ENCODE results near the gene ARHGAP10.

ARHGAP10 gene

DNA sequence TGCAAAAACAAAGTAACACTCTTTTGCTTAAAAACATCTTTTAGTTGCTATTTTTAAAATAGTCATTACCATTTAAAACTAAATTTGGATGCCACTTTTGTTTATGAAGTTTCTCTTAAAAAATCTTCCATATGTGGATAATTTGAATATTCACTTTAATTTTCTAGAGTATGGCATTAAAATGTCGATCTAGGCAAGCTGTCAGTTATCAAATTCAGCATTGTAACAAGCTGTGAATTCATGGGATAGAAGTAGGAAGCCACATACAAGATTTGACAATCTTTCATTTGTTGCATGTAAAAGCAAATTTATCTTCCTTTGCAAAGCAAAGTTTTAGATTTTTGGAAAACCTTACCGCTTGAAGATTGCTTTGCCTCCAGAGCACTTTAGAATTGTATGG, 191.5 kb downstream of the ARHGAP10 start:
- DNase-seq, result no peak

DNA sequence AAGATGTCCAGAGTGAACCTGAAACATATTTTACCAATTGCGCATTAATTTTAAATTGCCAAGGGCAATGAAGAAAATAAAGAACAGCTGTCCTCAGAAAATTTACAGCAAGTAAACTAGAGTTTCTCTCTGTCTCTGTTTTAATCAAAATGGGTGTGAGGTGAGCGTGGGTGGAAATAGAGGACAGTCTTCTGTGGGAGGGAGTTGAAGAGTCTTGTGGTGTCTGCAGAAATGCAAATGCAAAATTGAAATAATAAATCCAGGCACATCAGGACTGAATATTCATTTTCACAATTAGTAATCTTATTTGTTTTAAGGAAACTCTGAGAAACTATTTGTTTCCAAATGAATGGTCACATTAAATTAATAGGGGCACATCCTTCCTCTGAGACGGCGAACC, 192.0 kb downstream of the ARHGAP10 start:
- no peak for DNase-seq

DNA sequence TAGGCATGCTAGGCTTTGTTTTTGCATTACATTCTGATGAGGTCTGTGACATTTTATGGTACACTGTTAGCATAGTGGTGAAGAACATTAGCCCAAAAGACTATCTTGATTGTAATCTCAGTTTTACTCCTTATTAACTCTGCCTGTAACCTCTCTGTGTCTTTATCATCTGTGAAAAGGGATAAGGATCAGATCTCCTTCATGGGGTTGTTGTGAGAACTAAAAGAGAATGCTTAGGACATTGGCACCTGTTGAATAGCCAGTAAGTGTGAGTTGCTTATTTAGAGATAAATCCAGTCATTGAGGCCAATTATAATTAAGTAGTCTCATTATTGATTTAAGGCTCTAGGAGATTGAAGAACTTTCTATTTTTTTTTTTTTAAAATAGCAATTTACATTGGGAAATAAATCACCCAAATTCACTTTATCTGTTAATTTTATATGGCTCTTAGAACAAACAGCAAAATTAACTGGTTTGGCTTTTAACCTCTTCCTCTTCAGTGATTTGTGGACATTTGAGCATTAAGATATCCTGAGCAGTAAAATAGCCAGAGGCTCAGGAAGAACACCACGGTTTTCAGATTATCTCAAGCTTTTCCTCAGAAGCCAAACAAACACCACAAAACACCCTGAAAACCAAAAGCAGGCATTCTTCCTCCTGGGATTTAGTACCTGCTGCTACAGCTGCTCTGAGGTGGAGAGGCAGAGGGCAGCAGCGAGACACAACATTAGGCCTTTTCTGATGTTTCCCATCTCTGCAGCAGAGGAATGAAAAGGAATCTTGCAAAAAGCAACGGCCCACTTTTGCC, 192.9 kb downstream of the ARHGAP10 start:
- DNase-seq, result no peak

DNA sequence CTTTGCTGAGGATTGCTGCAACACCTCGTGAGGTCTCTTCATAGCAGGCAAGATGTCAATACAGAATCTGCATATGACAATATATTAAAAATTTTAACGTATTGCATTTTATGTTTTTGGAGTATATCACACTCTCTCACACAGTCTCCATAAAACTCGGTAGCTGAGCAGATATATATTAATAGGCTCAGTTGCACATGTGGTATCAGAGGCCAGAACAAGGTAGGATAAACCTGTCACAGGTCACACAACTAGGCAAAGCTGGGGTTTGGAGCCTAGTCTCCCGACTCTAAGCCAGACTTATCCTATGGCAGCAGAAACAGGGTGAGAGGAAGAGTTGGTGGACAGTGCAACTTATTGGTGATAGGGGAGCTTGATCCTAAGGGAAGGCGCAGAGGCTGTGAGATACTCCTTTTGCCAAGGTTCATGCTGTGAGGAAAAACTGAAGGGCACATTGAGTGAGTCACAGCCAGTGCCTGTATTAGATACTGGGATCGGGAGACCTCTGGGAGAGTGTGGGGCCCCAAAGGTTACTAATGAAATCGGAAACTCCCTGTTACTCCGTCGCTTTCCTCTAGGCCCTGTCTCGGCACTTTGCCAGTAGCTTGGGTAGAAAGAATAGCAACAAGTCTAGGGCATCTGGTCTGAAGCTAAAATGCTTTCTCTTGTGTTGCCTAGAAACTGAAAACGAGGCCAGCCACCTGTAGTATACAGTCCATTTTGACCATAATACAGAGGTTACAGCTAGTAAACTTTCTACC, 195.7 kb downstream of the ARHGAP10 start:
- DNase-seq, result no peak

DNA sequence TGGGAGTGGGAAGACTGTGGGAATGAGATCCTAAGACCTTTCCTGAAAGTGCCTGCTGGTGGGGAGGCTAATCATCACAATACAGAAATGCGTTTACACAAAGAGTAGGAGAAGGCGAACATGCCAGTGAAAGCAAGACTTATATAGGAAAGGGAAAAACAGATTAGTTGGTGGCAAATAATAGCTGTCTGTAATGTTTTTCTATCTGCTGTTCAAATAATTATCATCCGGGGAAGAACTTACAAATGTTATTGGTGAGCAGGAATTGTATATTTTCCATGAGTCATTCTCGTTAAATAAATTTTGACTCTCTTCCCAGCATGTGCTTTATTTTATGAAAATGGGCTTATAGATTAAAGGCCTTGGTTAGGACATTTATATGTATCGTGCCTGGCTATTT, 196.5 kb downstream of the ARHGAP10 start:
- no peak for DNase-seq

DNA sequence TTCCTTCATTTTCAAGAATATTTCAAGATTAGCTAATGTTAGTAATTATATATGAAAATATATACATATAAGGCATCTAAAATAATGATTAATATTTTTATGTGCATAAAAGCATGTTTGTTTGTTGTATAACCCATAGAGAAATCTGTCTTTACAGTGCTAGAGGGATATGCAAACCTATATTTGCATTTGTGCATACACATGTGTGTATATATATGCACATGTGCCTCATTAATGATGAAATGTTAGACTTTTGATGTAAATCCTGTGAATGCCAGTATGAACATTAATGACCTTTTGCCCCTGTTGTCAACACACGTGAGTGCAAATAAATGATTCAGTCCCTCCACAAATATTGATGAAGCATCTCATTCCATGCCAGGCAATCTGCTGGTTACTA, 197.9 kb downstream of the ARHGAP10 start:
- DNase-seq, result no peak

DNA sequence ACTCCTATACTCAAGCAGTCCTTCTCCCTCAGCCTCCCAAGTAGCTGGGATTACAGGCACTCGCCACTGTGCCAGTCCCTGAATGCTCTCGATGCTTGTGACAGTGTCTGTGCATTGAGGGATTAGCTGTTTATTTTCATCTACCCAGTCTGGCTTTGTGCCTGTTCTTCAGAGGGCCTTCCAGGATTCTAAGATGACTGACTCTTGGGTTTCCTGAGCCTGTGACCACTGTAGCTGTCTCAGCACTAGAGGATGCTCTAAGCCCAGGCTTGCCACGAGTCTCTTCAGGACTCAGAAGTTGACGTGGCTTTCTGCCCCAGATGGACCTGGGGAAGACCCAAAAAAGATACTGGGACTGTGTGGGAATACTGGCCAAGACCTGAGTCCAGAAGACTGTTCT, 201.4 kb downstream of the ARHGAP10 start:
- no peak for DNase-seq

DNA sequence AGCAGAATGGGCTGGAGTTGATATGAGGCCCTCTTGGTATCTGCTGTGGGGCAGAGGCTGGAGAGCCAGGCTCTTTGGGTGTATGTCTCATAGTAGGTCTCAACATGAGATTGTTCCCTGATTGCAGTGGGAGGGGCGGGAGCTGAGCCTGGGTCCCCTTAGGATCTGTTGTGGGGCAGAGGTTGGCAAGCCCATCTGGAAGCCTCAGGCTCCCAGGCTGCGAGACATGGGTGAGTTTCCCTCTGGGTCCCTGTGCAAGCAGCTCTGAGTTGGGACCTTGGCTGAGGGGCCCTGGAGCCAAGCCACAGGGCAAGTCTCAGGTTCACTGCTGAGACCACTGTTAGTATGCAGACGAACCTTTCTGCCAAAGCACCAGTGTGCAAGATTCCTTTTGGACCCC, 201.9 kb downstream of the ARHGAP10 start:
- DNase-seq, result no peak

DNA sequence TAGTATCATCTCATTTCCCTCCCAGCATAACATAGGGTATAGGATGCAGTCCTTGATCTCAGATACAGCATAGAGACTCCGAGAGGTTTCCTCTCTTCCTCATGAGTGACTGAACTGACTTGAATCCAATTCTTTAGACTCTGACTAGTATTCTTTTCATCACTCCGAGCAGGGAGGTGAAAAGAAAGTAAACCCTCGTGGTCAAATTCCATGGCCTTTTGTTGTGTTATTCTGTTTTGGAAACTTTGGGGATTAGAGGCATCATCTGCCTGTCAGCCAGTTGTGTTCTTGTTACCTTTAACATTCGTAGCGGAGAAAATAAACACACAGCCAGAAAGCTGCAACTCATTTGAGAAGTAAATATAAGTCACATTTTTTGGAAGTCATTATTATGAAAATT, 206.6 kb downstream of the ARHGAP10 start:
- DNase-seq, result no peak

DNA sequence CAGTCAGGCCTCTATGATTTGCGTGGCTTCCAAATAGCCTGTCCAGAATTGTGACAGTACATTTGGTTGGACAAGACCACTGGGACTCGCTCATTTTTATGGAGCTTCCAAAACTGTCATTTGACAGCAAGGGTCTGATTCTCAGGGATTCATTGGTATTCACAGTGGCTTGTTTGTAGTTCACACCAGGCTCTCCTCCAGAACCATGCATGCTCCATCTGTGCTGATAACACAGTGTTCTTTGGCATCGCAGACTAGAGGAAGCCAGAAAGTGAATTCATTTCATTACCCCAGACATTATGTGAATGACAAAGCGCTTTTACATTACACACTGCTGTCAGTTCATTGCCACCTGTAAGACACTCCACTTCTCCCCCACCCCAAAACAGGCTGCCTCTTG, 208.3 kb downstream of the ARHGAP10 start:
- DNase-seq, result no peak

DNA sequence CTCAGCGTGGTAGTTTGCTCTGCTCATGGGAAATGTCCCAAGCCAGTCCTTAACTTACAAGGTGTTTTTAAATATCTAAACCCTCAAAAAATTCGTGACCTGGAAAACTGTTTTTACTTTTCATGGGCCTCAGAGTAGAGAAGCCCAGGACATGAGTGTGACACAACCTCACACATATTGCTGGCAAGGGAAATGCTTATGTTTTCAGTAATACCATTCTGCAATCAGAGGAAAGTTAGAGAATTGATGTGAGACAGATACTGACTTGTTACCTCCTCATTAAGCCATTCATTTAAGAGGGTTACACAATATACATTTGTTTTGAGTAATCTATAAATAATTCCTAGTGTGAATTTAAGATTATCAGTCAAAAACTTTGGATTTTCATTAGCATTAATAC, 209.5 kb downstream of the ARHGAP10 start:
- DNase-seq, result no peak

DNA sequence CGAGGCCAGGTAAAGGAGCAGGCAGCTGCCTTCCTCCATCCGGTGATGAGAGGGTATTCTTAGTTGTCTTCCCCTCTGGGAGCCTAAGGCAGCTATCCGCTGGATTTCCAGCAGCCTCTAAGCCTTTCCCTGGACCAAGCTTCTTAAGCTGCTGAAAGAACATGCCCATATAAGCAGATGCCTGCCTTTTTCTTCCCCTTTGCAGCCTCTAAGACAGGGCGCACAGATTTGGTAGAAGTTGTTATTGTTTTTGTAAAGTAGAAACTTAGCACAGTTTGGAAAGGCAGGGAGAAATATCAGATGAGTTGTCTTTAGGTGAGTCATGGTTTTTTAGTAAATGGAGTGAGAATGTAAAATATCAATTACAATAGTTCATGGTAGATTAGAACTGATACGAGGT, 210.8 kb downstream of the ARHGAP10 start:
- DNase-seq, result no peak

DNA sequence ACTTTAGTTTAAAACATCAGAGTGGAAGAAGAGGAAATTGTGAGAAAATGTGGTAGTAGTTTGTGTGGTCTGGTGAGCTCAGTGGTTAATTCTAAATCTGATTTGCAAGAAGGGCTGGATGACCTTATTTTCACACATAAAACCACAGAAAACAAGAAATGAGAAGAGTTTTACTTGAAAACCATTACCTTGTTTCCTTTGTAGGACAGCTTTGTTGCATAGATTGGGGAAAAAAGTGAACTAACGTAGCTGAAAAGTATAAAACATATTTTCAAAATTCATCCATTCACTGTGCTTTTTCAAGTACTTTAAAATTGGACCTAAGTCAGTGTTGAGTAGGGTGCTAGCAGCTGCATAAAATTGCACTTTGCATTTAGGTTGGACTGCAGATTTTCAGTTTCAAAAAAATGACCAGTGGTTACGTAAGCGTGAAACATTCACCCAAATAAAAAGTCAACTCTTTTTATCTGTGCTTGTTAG, 211.3 kb downstream of the ARHGAP10 start:
- no peak for DNase-seq

DNA sequence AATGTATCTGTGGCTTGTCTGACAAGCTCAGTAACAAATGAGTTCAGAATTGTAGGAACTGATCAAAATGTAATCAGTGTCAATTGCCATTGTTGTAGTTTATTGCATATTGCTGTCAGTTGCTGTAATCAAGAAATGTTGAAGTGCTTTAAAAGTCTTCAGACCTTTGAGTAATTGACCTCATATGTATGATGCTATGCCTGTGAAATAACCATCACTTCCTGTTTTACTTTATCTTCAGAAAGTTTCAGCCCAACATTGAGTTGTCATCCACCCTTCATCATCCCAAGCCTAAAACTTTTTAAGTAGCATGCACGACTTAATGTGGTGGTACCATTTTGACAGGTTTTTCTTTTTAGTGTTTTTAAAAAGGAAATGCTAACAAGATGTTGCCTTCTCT, 212.4 kb downstream of the ARHGAP10 start:
- DNase-seq, result no peak

DNA sequence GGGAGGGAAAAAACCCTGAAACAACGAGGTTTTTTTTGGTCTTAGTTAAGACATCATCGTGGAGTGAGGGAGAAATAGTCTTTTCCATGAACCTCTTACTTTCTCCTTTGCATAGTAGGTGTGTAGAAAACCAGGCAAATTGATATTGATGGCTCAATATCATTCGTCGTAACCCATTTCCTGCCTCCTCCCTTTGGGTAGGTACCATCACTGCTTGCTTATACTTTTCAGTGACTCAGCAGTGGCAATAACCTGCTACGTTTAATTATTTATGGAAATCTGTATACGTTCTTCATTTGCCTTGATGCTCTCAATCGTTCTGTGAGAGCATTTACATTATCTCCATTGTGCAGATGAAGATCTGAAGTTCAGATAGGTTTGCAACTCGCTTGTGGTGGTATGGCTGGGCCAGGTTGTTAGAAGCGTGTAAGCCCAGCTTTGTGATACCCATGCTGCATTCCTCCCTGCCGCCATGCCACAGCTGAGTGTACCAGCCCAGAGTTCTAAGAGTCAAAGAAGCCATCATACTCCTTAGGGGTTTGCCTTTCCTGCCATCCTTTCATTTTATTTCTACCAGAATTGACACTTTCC, 212.9 kb downstream of the ARHGAP10 start:
- DNase-seq, result no peak

DNA sequence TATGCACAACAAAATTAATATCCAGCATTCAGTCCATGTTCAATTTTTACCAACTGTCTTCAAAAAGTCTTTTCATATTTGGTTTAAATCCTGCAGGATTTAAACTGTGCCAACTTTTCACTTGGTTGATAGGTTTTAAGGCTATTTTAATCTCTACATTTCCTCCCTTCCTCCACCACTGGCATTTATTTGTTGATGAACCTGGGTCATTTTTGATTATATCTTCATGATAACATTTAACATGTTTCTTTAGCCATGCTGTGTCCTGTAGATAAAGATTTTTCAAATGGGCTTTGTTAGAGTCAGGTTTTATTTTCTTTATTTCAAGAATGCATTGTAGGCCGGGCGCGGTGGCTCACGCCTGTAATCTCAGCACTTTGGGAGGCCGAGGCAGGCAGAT, 216.4 kb downstream of the ARHGAP10 start:
- no peak for DNase-seq

DNA sequence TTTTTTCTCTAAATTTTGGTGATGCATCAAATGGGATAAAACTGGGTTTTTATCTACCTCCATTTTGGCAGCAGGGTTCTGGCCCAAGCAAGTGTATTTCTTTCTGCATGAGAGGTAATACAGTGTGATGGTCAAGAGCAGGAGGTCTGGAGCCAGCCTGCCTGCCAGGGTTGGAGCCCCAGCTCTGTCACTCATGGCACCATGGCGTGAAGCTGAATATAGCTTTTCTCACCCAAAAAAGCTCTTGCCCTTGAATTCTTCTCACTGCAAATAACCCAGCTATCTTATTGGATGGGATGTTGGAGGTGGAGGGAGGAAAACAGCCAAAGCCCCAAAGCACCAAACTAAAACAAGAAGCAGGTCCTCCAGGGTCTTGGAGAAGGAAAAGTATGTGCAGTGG, 218.4 kb downstream of the ARHGAP10 start:
- DNase-seq, result no peak

DNA sequence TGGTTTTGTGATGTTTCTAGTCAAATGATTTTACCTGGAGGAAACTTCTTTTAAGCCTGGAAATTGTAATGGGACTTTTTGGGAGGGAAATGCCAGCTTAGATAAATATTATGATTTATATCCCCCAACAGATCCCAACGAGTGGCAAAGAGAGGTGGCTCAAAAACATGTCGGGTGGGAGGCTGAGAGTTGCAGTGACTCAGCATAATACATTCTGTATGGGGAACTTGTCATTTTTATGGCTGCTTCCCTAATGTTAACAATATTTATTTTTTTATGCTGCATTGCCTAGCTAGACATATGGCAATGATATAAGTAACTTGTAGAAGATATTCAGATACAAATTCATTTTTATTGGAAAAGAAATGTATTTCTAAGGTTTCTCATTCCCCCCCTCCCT, 219.0 kb downstream of the ARHGAP10 start:
- no peak for DNase-seq

DNA sequence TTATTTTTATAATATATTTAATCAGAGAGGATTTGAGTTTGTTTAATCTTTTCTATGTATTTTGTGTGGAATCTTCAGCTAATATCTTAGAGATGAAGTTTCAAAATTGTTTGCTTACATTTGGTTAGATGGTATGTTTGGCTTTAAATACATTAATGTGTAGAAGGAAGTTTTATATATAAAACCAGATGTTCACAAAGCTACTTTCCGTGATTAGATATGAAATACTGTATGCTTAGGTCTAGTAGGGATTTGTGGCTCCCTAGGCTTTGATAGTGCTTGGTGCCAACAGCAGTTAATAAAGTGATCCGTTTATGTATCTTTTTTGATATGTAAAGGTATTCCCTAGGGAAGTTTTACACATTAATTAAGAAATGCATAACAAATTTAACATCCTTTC, 223.0 kb downstream of the ARHGAP10 start:
- DNase-seq, result no peak

DNA sequence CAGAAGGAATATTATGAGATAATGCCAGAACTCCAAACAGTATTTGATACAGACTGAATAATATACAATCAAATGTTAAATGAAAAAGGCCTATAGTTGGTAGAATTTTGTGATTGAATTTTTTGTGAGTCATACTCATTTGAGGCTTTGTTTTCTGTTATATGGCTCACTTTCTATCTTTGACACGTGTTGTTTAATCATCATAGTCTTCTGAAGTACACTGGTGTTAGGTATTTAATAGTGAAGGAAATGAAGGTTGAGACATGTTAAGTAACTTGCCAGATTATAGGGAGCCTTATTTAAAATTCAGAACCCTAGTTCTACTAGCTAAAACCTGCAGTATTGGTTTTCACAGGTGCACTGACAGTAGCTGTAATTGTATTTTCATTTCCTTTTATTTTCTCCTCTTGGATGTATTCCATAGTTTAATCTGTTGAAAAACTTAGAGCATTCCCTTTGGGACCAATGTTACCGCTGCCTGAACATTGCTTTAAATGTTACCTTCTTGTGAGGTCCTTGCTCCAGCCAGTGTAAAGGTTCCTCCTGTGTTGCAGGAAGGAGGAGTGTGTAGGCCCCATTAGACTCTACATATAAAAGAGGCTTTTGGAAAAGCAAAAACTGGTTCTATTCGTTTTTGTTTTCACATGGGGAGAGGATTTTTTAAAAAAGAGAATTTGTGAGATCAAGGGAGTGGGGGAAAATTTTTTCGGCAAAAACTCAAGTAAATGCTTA, 224.1 kb downstream of the ARHGAP10 start:
- no peak for DNase-seq

DNA sequence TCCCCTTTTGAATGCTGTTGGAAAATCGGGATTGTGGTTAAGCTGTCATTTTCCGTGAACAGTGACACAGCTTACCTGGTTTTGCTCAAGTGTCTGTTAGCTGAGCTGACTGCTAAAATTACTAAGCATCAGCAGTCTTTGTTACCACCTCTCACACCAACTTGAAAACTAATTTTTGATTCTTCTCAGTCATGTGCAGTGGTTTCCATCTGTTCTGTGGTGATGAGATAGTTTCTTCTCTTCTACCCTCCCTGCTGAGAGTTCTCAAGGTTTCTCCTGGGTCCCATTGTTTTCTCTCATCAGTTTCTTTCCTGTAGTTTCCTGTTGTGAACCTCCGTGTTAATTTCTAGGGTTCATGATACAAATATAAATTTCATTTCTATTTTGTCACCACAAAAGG, 225.6 kb downstream of the ARHGAP10 start:
- no peak for DNase-seq

DNA sequence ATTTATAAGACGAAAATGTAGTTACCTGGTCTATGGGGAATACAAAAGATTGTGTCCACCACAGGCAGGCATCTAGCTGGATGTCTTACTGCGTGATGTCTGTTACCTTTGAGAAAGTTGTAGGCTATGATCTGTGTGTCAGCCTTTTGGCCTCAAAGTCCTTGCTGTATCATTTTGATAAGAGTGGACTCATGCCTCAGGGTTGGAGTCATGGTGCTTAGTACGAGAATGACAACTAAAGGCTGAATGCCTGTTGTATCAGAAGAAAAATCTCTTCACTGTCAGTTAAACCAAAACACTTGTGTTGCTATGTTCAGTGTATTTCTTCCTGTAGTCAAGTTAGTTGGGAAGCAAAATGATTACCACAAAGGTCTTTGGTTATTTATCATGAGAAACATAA, 226.2 kb downstream of the ARHGAP10 start:
- no peak for DNase-seq

DNA sequence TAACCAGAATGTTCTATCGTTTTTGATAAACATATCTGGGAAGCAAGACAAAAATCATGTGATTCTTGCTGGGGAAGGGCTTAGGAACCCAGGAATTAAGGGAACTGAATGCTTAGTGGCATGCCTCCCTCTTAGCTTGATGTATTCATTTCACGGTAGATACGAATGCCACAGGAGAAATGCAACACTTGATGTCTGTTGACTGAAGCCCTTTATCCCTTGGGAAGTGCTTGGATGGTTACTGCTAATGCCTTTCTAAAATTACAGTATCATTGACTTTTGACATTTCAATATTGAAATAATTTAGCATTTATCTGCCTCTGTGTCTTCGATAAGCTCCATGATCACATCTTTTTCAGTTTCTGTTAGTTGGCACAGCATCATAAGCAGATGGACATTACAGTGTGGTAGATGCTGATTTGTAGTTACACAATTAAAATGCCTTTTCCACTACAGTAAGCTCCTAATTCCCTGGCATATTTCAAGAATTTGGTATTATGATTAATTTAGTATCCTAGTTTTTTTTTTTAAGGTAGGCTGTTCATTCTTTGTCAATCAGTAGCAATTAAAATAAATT, 226.7 kb downstream of the ARHGAP10 start:
- no peak for DNase-seq

Data from DMS153 (cell line).